K562 (cell line): ENCODE results near the gene YPEL4. TPM values are rescaled to one million over a fixed set of nuclear protein-coding genes. Genes with fewer than 3 reads are reported as not detected.

ENCODE experiments used
- ARNT ChIP-seq, 2 experiments: fragments of 450-650 bp; IDR thresholded peaks; 2 replicates each; pipeline ENCODE4 v1.6.1; 2016; ENCODE audit warnings: mild to moderate bottlenecking in 1 of 2
- BRD4 ChIP-seq: fragments of 200-600 bp; sonication (generic); IDR thresholded peaks from 2 replicates; pipeline ENCODE4 v1.6.1; 2017; ENCODE audit warnings: inconsistent platforms
- JUN ChIP-seq, 2 experiments: sonication (generic) in 1 of 2; formaldehyde crosslinking in 1 of 2; IDR thresholded peaks; 2 replicates each; pipeline versions ENCODE4 v1.6.1 to v1.8.0; 2012 to 2022; ENCODE audit warnings: borderline replicate concordance in 2 of 2, mild to moderate bottlenecking in 2 of 2, improper control_type of control experiment in 1 of 2, low read depth in 1 of 2, low read length in 1 of 2, missing genetic modification reagents in 1 of 2
- NBN ChIP-seq: fragments of 450-650 bp; IDR thresholded peaks from 2 replicates; pipeline ENCODE4 v1.6.1; 2016; ENCODE audit warnings: low read depth, mild to moderate bottlenecking
- NFXL1 ChIP-seq: fragments of 450-650 bp; formaldehyde crosslinking; IDR thresholded peaks from 2 replicates; pipeline ENCODE4 v1.4.0; 2021; ENCODE audit warnings: mild to moderate bottlenecking
- NR2F6 ChIP-seq: fragments of 450-650 bp; formaldehyde crosslinking; IDR thresholded peaks from 2 replicates; pipeline ENCODE4 v1.4.0; 2020; ENCODE audit warnings: mild to moderate bottlenecking
- POLR3A ChIP-seq: IDR thresholded peaks from 2 replicates; pipeline ENCODE4 v1.6.1; 2011; ENCODE audit warnings: borderline replicate concordance, mild to moderate bottlenecking, moderate library complexity; ENCODE audit not compliant: insufficient read length, insufficient read depth; ENCODE audit errors: extremely low read depth
- POLR3G ChIP-seq: IDR thresholded peaks from 2 replicates; pipeline ENCODE4 v1.6.1; 2011; ENCODE audit not compliant: insufficient read length, insufficient replicate concordance; ENCODE audit errors: extremely low read depth
- RBM25 ChIP-seq: fragments of 200-400 bp; formaldehyde crosslinking; IDR thresholded peaks from 2 replicates; pipeline ENCODE4 v1.6.1; 2018; ENCODE audit warnings: low read length, low read depth, moderate library complexity; ENCODE audit not compliant: severe bottlenecking
- SMAD4 ChIP-seq: fragments of 250-450 bp; sonication (Bioruptor Pico); conservative IDR thresholded peaks from 2 replicates; pipeline ENCODE4 v1.8.0; 2021; ENCODE audit warnings: inconsistent platforms, mild to moderate bottlenecking, moderate library complexity
- SRSF1 ChIP-seq: fragments of 200-400 bp; formaldehyde crosslinking; IDR thresholded peaks from 2 replicates; pipeline ENCODE4 v1.6.1; 2017; ENCODE audit warnings: mild to moderate bottlenecking, low read depth, low read length, moderate library complexity
- ZNF175 ChIP-seq: fragments of 200-800 bp; sonication (Bioruptor generic); IDR thresholded peaks from 2 replicates; pipeline ENCODE4 v1.6.1; 2016; ENCODE audit warnings: low read depth, mild to moderate bottlenecking, missing genetic modification characterization, missing compliant biosample characterization
- polyA plus RNA-seq, 8 experiments: library from polyadenylated mRNA; depleted of rRNA in 4 of 8; stranded (reverse) in 5 of 8; unstranded in 3 of 8; fragments of >200 nt; fragmentation: Nextera tagmentation in 2 of 8; fragmentation: Illumina TruSeq in 1 of 8; extraction: Ambion mirVana in 2 of 8; extraction: Trizol in 1 of 8; gene quantifications; 2 replicates each; pipeline versions ENCODE4 v1.2.1 to v1.2.3, GENCODE V29; 2011 to 2014; ENCODE audit warnings: inconsistent platforms in 1 of 8, missing spikeins in 1 of 8
- total RNA-seq, 7 experiments: library from RNA; depleted of rRNA in 6 of 7; stranded (reverse); fragments of >200 nt in 6 of 7; fragmentation: Illumina TruSeq in 2 of 7; extraction: Trizol in 2 of 7; gene quantifications; 2 replicates each; pipeline versions ENCODE4 v1.2.1 to v1.2.3, GENCODE V29; 2011 to 2021; ENCODE audit warnings: low replicate concordance in 1 of 7
- TF ChIP-seq, protein P1 (sequence below), 2 experiments: fragments of 450-650 bp; formaldehyde crosslinking in 1 of 2; IDR thresholded peaks; 2 replicates each; pipeline versions ENCODE4 v1.4.0 to v1.6.1; 2014 to 2020; ENCODE audit warnings: mild to moderate bottlenecking in 2 of 2, borderline replicate concordance in 1 of 2, low read depth in 1 of 2
- TF ChIP-seq, protein P2 (sequence below): fragments of 250-450 bp; sonication (Bioruptor Pico); IDR thresholded peaks from 2 replicates; pipeline ENCODE4 v1.8.0; 2022; ENCODE audit warnings: inconsistent platforms
- TF ChIP-seq, protein P3 (sequence below): fragments of 450-650 bp; formaldehyde crosslinking; IDR thresholded peaks from 2 replicates; pipeline ENCODE4 v1.4.0; 2020; ENCODE audit warnings: mild to moderate bottlenecking, moderate library complexity

Gene YPEL4
- total and polyA plus RNA-seq, 9 of the 15 experiments (the other 6 are each of a cell fraction or from before 2014, with no cell fraction given): 0.07 to 1.4 (median 0.40) TPM; not detected in 2

DNA sequence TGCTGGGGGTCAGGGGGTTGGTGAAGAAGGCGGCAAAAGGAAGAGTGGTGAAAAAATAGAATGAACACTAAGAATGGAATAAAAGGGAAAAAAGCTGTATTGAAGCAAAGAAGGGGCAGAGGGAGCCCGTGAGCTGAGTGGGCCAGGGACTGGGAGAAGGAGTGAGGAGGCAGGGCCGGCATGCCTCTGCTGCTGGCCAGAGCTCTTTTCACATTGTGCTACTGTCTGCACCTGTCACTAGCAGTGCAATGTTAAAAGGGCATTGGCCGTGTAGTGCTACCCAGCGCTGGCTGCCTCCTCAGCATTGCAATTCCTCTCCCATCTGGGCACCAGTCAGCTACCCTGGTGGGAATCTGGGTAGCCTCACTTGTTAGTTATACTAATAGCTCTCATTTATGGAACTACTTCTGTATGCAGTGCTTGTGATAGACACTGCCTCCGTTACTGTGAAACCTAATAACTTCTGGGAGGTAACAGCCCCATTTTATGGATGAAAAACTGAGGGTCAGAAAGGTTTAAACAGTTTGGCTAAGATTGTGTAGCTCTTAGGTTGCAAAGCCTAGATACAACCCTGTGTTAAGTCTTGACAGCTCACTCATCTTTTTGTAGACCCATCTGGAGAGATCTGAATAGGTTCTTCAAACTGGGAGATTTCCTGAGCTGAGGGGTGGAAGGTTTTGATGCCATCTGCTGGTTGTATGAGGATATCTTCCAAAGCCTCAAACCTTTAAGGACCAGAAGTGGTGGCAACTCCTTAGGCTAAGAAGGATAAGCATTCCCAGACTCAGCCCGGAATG lies 8.5 kb downstream of the YPEL4 start (continued):
- TF ChIP-seq, protein P1, sequence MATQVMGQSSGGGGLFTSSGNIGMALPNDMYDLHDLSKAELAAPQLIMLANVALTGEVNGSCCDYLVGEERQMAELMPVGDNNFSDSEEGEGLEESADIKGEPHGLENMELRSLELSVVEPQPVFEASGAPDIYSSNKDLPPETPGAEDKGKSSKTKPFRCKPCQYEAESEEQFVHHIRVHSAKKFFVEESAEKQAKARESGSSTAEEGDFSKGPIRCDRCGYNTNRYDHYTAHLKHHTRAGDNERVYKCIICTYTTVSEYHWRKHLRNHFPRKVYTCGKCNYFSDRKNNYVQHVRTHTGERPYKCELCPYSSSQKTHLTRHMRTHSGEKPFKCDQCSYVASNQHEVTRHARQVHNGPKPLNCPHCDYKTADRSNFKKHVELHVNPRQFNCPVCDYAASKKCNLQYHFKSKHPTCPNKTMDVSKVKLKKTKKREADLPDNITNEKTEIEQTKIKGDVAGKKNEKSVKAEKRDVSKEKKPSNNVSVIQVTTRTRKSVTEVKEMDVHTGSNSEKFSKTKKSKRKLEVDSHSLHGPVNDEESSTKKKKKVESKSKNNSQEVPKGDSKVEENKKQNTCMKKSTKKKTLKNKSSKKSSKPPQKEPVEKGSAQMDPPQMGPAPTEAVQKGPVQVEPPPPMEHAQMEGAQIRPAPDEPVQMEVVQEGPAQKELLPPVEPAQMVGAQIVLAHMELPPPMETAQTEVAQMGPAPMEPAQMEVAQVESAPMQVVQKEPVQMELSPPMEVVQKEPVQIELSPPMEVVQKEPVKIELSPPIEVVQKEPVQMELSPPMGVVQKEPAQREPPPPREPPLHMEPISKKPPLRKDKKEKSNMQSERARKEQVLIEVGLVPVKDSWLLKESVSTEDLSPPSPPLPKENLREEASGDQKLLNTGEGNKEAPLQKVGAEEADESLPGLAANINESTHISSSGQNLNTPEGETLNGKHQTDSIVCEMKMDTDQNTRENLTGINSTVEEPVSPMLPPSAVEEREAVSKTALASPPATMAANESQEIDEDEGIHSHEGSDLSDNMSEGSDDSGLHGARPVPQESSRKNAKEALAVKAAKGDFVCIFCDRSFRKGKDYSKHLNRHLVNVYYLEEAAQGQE (IDR thresholded peaks at IDR 0.05; ENCODE audit: borderline replicate concordance): peak; percentile 60; the same call in 1 of the 2 replicates
- TF ChIP-seq, protein P1 (CRISPR knock-in tag; IDR thresholded peaks at IDR 0.05; ENCODE audit: low read depth): no peak
- TF ChIP-seq ARNT (IDR thresholded peaks at IDR 0.05) (no peak), POLR3G (no peak), ZNF175 (no peak), NFXL1 (CRISPR knock-in tag) (no peak), SMAD4 (CRISPR knock-in tag) (no peak), JUN (IDR thresholded peaks at IDR 0.05; ENCODE audit: borderline replicate concordance, low read depth, low read length) (no peak), JUN (CRISPR knock-in tag; IDR thresholded peaks at IDR 0.05; ENCODE audit: borderline replicate concordance) (no peak), NR2F6 (CRISPR knock-in tag) (no peak), RBM25 (peak; percentile 84), BRD4 (no peak), POLR3A (no peak), NBN (no peak), SRSF1 (no peak)
- TF ChIP-seq, protein P2, sequence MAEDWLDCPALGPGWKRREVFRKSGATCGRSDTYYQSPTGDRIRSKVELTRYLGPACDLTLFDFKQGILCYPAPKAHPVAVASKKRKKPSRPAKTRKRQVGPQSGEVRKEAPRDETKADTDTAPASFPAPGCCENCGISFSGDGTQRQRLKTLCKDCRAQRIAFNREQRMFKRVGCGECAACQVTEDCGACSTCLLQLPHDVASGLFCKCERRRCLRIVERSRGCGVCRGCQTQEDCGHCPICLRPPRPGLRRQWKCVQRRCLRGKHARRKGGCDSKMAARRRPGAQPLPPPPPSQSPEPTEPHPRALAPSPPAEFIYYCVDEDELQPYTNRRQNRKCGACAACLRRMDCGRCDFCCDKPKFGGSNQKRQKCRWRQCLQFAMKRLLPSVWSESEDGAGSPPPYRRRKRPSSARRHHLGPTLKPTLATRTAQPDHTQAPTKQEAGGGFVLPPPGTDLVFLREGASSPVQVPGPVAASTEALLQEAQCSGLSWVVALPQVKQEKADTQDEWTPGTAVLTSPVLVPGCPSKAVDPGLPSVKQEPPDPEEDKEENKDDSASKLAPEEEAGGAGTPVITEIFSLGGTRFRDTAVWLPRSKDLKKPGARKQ: no peak
- TF ChIP-seq, protein P3, sequence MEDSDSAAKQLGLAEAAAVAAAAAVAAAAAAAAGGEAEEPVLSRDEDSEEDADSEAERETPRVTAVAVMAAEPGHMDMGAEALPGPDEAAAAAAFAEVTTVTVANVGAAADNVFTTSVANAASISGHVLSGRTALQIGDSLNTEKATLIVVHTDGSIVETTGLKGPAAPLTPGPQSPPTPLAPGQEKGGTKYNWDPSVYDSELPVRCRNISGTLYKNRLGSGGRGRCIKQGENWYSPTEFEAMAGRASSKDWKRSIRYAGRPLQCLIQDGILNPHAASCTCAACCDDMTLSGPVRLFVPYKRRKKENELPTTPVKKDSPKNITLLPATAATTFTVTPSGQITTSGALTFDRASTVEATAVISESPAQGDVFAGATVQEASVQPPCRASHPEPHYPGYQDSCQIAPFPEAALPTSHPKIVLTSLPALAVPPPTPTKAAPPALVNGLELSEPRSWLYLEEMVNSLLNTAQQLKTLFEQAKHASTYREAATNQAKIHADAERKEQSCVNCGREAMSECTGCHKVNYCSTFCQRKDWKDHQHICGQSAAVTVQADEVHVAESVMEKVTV (CRISPR knock-in tag): peak; percentile 82
